Measurements from ENCODE around the gene C11orf54.

GRCh38 chr11:93717501-93717900, 24.0 kb upstream of the C11orf54 start:
- TF ChIP-seq RARB (CRISPR knock-in tag; IDR thresholded peaks at IDR 0.05), result no peak
- no peak for TF ChIP-seq CREB5 (CRISPR knock-in tag; IDR thresholded peaks at IDR 0.05; ENCODE audit: low read depth)
- no peak for TF ChIP-seq GLIS3 (CRISPR knock-in tag; IDR thresholded peaks at IDR 0.05)
- no peak for TF ChIP-seq PPARA (CRISPR knock-in tag; IDR thresholded peaks at IDR 0.05; ENCODE audit: borderline replicate concordance)

Measured in SK-N-SH treated with all-trans-retinoic acid at 6 μM for 48 hours (cell line).